ENCODE data around the gene SLC35C1. TPM values are rescaled to one million over a fixed set of nuclear protein-coding genes. Genes with fewer than 3 reads are reported as not detected.

The SLC35C1 gene
- total RNA-seq, 2 donors from 2014 or later: 11.4 to 16.0 TPM

- H3K9ac ChIP-seq (ENCODE audit: extremely low read depth, low read length, poor library complexity, severe bottlenecking): no peak overlapping the region
- no peak for TF ChIP-seq CTCF (conservative IDR thresholded peaks at IDR 0.05)
- no peaks in the 10 kb centered on the region for H3K9me3 Mint-ChIP-seq
- H3K4me3 ChIP-seq (ENCODE audit: low read length): no peak overlapping the region
- no peak overlapping the region for H3K4me3 Mint-ChIP-seq
- peaks cover 47% of the 10 kb centered on the region for H3K36me3 Mint-ChIP-seq (ENCODE audit: low read depth)
- no peaks in the 10 kb centered on the region for H3K27me3 Mint-ChIP-seq (ENCODE audit: insufficient read depth)
- H3K27me3 ChIP-seq (ENCODE audit: control insufficient read depth, insufficient read depth, low read length, poor library complexity, severe bottlenecking): no peaks in the 10 kb centered on the region
- H3K27ac Mint-ChIP-seq: peak overlapping the region; percentile 0
- H3K27ac ChIP-seq (ENCODE audit: low read depth, low read length): no peak overlapping the region
- H3K4me1 Mint-ChIP-seq: peaks cover 6% of the 10 kb centered on the region
- H3K4me1 ChIP-seq (ENCODE audit: control insufficient read depth, insufficient read depth, low read length): no peaks in the 10 kb centered on the region
- peaks cover 63% of the 10 kb centered on the region for H3K36me3 ChIP-seq (ENCODE audit: control insufficient read depth, insufficient read depth, low read length)
- H3K9me3 ChIP-seq (ENCODE audit: control insufficient read depth, low read length): no peaks in the 10 kb centered on the region
- WGBS, 2 experiments (ENCODE audit: insufficient coverage in 1 of 2, insufficient read length in 1 of 2): 92 to 98% methylated on average over 4 to 5 of the region's 5 CpGs
- no peak for DNase-seq
Observed at GRCh38 chr11:45858751-45859398, 53.9 kb downstream of the SLC35C1 start.

GRCh38 chr11:45859661-45860140 lies 54.8 kb downstream of the SLC35C1 start:
- DNase-seq: peak; percentile 82
- Mint-ChIP-seq H3K4me3 (no peak overlapping the region), H3K27me3 (ENCODE audit: insufficient read depth) (no peaks in the 10 kb centered on the region), H3K9me3 (no peaks in the 10 kb centered on the region), H3K4me1 (peaks cover 6% of the 10 kb centered on the region), H3K27ac (no peak overlapping the region), H3K36me3 (ENCODE audit: low read depth) (peaks cover 50% of the 10 kb centered on the region)
- Histone ChIP-seq H3K4me3 (ENCODE audit: low read length) (no peak overlapping the region), H3K9ac (ENCODE audit: extremely low read depth, low read length, poor library complexity, severe bottlenecking) (no peak overlapping the region), H3K4me1 (ENCODE audit: control insufficient read depth, insufficient read depth, low read length) (no peaks in the 10 kb centered on the region), H3K9me3 (ENCODE audit: control insufficient read depth, low read length) (no peaks in the 10 kb centered on the region), H3K27me3 (ENCODE audit: control insufficient read depth, insufficient read depth, low read length, poor library complexity, severe bottlenecking) (no peaks in the 10 kb centered on the region), H3K27ac (ENCODE audit: low read depth, low read length) (no peak overlapping the region), H3K36me3 (ENCODE audit: control insufficient read depth, insufficient read depth, low read length) (peaks cover 69% of the 10 kb centered on the region)
- TF ChIP-seq CTCF (conservative IDR thresholded peaks at IDR 0.05): no peak
- WGBS, 2 experiments (ENCODE audit: insufficient coverage in 1 of 2, insufficient read length in 1 of 2): 52 to 59% methylated on average over 10 to 12 of the region's 12 CpGs

GRCh38 chr11:45860348-45860747 lies 55.4 kb downstream of the SLC35C1 start:
- Histone ChIP-seq H3K36me3 (ENCODE audit: control insufficient read depth, insufficient read depth, low read length) (peaks cover 72% of the 10 kb centered on the region), H3K27ac (ENCODE audit: low read depth, low read length) (no peak overlapping the region), H3K4me1 (ENCODE audit: control insufficient read depth, insufficient read depth, low read length) (no peaks in the 10 kb centered on the region), H3K9me3 (ENCODE audit: control insufficient read depth, low read length) (no peaks in the 10 kb centered on the region), H3K4me3 (ENCODE audit: low read length) (no peak overlapping the region), H3K27me3 (ENCODE audit: control insufficient read depth, insufficient read depth, low read length, poor library complexity, severe bottlenecking) (no peaks in the 10 kb centered on the region), H3K9ac (ENCODE audit: extremely low read depth, low read length, poor library complexity, severe bottlenecking) (no peak overlapping the region)
- Mint-ChIP-seq H3K4me1 (peaks cover 6% of the 10 kb centered on the region), H3K4me3 (no peak overlapping the region), H3K27me3 (ENCODE audit: insufficient read depth) (no peaks in the 10 kb centered on the region), H3K9me3 (no peaks in the 10 kb centered on the region), H3K27ac (no peak overlapping the region), H3K36me3 (ENCODE audit: low read depth) (peaks cover 53% of the 10 kb centered on the region)
- no peak for DNase-seq
- WGBS, 2 experiments (ENCODE audit: insufficient coverage in 1 of 2, insufficient read length in 1 of 2): 89 to 99% methylated on average over 3 to 5 of the region's 5 CpGs
- TF ChIP-seq CTCF (conservative IDR thresholded peaks at IDR 0.05): no peak

All from endodermal cell (in vitro differentiated cells).